GM19467 (cell line): ENCODE results near the gene PRSS56.
"Not testable (repeated sequence)": the region's sequence is repeated elsewhere in the genome, so short reads cannot be mapped to it uniquely, and the experiment has no call there.

Source experiments
- ATAC-seq: cut with Tn5 transposase; IDR thresholded peaks from one replicate; pipeline ENCODE4 v1.9.1; 2021; ENCODE audit warnings: mild to moderate bottlenecking, moderate library complexity; ENCODE audit not compliant: unreplicated experiment

Gene PRSS56

GRCh38 chr2:232568161-232568560 is 48.0 kb downstream of the PRSS56 start:
- ATAC-seq, result no peak

- no peak for ATAC-seq
These were observed 49.4 kb downstream of the PRSS56 start for GRCh38 chr2:232569541-232569940.

- not testable (repeated sequence) for ATAC-seq
These were observed 50.3 kb downstream of the PRSS56 start for GRCh38 chr2:232570481-232570880.

- ATAC-seq, result no peak
These were observed 50.9 kb downstream of the PRSS56 start for GRCh38 chr2:232571026-232571474.

GRCh38 chr2:232573042-232573441 is 52.9 kb downstream of the PRSS56 start:
- ATAC-seq, result no peak

GRCh38 chr2:232573771-232574435 is 53.7 kb downstream of the PRSS56 start:
- ATAC-seq, result no peak

GRCh38 chr2:232574674-232575403 is 54.7 kb downstream of the PRSS56 start:
- no peak for ATAC-seq
